Stomach (tissue), 4 donors: Measurements from ENCODE around the gene REV3L.

ENCODE experiments used
- EP300 ChIP-seq: sonication (generic); formaldehyde crosslinking; IDR thresholded peaks from one replicate; pipeline ENCODE4 v1.6.1; 2017; ENCODE audit warnings: antibody characterized with exemption
- POLR2A ChIP-seq, 4 donors: fragments of 450-650 bp; IDR thresholded peaks; one replicate each; pipeline ENCODE4 v1.6.1; 2016; ENCODE audit warnings: antibody characterized with exemption in 4 of 4, control low read depth in 2 of 4, mild to moderate bottlenecking in 1 of 4, moderate library complexity in 1 of 4
- POLR2AphosphoS5 ChIP-seq, 3 donors: sonication (generic); formaldehyde crosslinking; IDR thresholded peaks; one replicate each; pipeline ENCODE4 v1.6.1; 2016; ENCODE audit warnings: antibody characterized with exemption in 3 of 3
- TF ChIP-seq, protein P1 (sequence below), 7 experiments: fragments of 450-650 bp in 4 of 7; fragments of 200-600 bp in 3 of 7; sonication (generic) in 3 of 7; IDR thresholded peaks; one replicate each; pipeline ENCODE4 v1.5.1; 2016 to 2019; ENCODE audit warnings: antibody characterized with exemption in 7 of 7, control low read depth in 2 of 7, mild to moderate bottlenecking in 1 of 7

- TF ChIP-seq EP300, result no peak
- TF ChIP-seq, protein P1, sequence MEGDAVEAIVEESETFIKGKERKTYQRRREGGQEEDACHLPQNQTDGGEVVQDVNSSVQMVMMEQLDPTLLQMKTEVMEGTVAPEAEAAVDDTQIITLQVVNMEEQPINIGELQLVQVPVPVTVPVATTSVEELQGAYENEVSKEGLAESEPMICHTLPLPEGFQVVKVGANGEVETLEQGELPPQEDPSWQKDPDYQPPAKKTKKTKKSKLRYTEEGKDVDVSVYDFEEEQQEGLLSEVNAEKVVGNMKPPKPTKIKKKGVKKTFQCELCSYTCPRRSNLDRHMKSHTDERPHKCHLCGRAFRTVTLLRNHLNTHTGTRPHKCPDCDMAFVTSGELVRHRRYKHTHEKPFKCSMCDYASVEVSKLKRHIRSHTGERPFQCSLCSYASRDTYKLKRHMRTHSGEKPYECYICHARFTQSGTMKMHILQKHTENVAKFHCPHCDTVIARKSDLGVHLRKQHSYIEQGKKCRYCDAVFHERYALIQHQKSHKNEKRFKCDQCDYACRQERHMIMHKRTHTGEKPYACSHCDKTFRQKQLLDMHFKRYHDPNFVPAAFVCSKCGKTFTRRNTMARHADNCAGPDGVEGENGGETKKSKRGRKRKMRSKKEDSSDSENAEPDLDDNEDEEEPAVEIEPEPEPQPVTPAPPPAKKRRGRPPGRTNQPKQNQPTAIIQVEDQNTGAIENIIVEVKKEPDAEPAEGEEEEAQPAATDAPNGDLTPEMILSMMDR (IDR thresholded peaks at IDR 0.05), result no peak
- no peak for TF ChIP-seq POLR2A (IDR thresholded peaks at IDR 0.05)
- no peak for TF ChIP-seq POLR2AphosphoS5 (IDR thresholded peaks at IDR 0.05)
Observed at GRCh38 chr6:111477481-111477938, 5.5 kb downstream of the REV3L start.
